HCT116 (cell line): ENCODE measurements around the gene UQCRHL. TPM values are rescaled to one million over a fixed set of nuclear protein-coding genes. Genes with fewer than 3 reads are reported as not detected.

ENCODE experiments used
- ATAC-seq: fragments of 200-7000 bp; cut with Tn5 transposase; 2 replicates; pipeline ENCODE4 v1.9.1; 2020; ENCODE audit warnings: mild to moderate bottlenecking, moderate library complexity
- BruUV-seq: library from RNA; stranded (reverse); fragments of 400-500 nt; replicated peaks from 2 replicates; lab custom pipeline; 2021; lab: Mats Ljungman, UMichigan
- CTCF ChIA-PET: fragments of 300-600 bp; sonication (Branson Sonifier 250); formaldehyde crosslinking; loops from one replicate; lab custom pipeline; 2021; ENCODE audit warnings: antibody characterized with exemption; lab: Charles Lee
- POLR2A ChIA-PET: fragments of 300-600, 350-600 bp; sonication (Branson Sonifier 250); formaldehyde crosslinking; loops from one replicate; lab custom pipeline; 2021; ENCODE audit warnings: antibody characterized with exemption; lab: Charles Lee
- RAD21 ChIA-PET, 2 experiments: fragments of 300-600 bp; sonication (Branson Sonifier 250); formaldehyde crosslinking; loops; one replicate each; lab custom pipeline; 2023; ENCODE audit warnings: low total read pairs in 2 of 2; ENCODE audit not compliant: uncharacterized antibody in 2 of 2, unreplicated experiment in 2 of 2, low non-redundant PET in 1 of 2; lab: Charles Lee
- DNase-seq: peaks from one replicate; pipeline ENCODE4 v3.0.0-alpha.2; 2010; ENCODE audit warnings: low read depth, low spot score
- H2AFZ ChIP-seq: fragments of 200-600 bp; shearing (Covaris generic), sonication (generic); 2 replicates; pipeline ENCODE4 v1.6.1; 2017; ENCODE audit warnings: low read depth, mixed run types, mixed read lengths, antibody characterized with exemption, low read length; ENCODE audit not compliant: poor library complexity, severe bottlenecking
- H3K27ac ChIP-seq: 2 replicates; pipeline ENCODE4 v1.5.1; 2012; ENCODE audit warnings: low read depth, low read length
- H3K27me3 ChIP-seq: fragments of 200-600 bp; sonication (generic); 2 replicates; pipeline ENCODE4 v1.6.1; 2016; ENCODE audit warnings: mixed run types, low read length, mixed read lengths; ENCODE audit not compliant: insufficient read depth
- H3K36me3 ChIP-seq, 2 experiments: fragments of 200-500 bp in 1 of 2; fragments of 200-600 bp in 1 of 2; sonication (Bioruptor generic) in 1 of 2; sonication (generic) in 1 of 2; 2 replicates each; pipeline versions ENCODE4 v1.5.1 to v1.6.1; 2014 to 2016; ENCODE audit warnings: low read length in 2 of 2, inconsistent platforms in 1 of 2, mixed read lengths in 1 of 2, mixed run types in 1 of 2; ENCODE audit not compliant: insufficient read depth in 2 of 2, control insufficient read depth in 1 of 2
- H3K4me1 ChIP-seq, 2 experiments: fragments of 200-600 bp in 1 of 2; sonication (generic) in 1 of 2; 2 replicates each; pipeline versions ENCODE4 v1.5.1 to v1.6.1; 2012 to 2017; ENCODE audit warnings: low read length in 2 of 2, inconsistent platforms in 1 of 2, mild to moderate bottlenecking in 1 of 2, mixed read lengths in 1 of 2, mixed run types in 1 of 2, moderate library complexity in 1 of 2; ENCODE audit not compliant: insufficient read depth in 2 of 2, control insufficient read depth in 1 of 2
- H3K4me2 ChIP-seq: fragments of 200-600 bp; sonication (generic); 2 replicates; pipeline ENCODE4 v1.6.1; 2017; ENCODE audit warnings: mixed run types, low read length, mixed read lengths
- H3K4me3 ChIP-seq, 2 experiments: fragments of 200-600 bp in 1 of 2; sonication (generic) in 1 of 2; replicated peaks in 1 of 2; 2 replicates each; pipeline ENCODE4 v1.5.1; 2011 to 2016; ENCODE audit warnings: low read length in 2 of 2, control low read depth in 1 of 2, low read depth in 1 of 2, mild to moderate bottlenecking in 1 of 2, mixed read lengths in 1 of 2, mixed run types in 1 of 2
- H3K79me2 ChIP-seq: fragments of 200-600 bp; sonication (generic); 2 replicates; pipeline ENCODE4 v1.6.1; 2017; ENCODE audit warnings: mild to moderate bottlenecking, mixed run types, low read length, moderate library complexity, mixed read lengths; ENCODE audit not compliant: insufficient read depth
- H3K9ac ChIP-seq: fragments of 200-600 bp; sonication (generic); 2 replicates; pipeline ENCODE4 v1.6.1; 2016; ENCODE audit warnings: low read length, mixed read lengths
- H3K9me2 ChIP-seq: fragments of 200-600 bp; sonication (generic), shearing (Covaris generic); 2 replicates; pipeline ENCODE4 v1.6.1; 2017; ENCODE audit warnings: mixed run types, mild to moderate bottlenecking, moderate library complexity; ENCODE audit not compliant: insufficient read depth
- H3K9me3 ChIP-seq, 2 experiments: fragments of 200-500 bp in 1 of 2; fragments of 200-600 bp in 1 of 2; sonication (Bioruptor generic) in 1 of 2; sonication (generic) in 1 of 2; 2 replicates each; pipeline ENCODE4 v1.6.1; 2014 to 2017; ENCODE audit warnings: low read length in 2 of 2, mixed read lengths in 2 of 2, inconsistent platforms in 1 of 2, low read depth in 1 of 2, mild to moderate bottlenecking in 1 of 2, mixed run types in 1 of 2, moderate library complexity in 1 of 2; ENCODE audit not compliant: control insufficient read depth in 1 of 2, insufficient read depth in 1 of 2
- H4K20me1 ChIP-seq: fragments of 200-600 bp; sonication (generic), shearing (Covaris generic); 2 replicates; pipeline ENCODE4 v1.6.1; 2017; ENCODE audit warnings: mixed run types, mild to moderate bottlenecking, moderate library complexity; ENCODE audit not compliant: insufficient read depth
- CBX3 ChIP-seq: IDR thresholded peaks from 2 replicates; pipeline ENCODE4 v1.6.1; 2012; ENCODE audit warnings: low read depth
- CEBPB ChIP-seq: IDR thresholded peaks from 2 replicates; pipeline ENCODE4 v1.6.1; 2012; ENCODE audit warnings: low read depth
- EGR1 ChIP-seq: IDR thresholded peaks from 2 replicates; pipeline ENCODE4 v1.6.1; 2012; ENCODE audit warnings: low read depth
- ELF1 ChIP-seq: IDR thresholded peaks from 2 replicates; pipeline ENCODE4 v1.6.1; 2012; ENCODE audit warnings: low read depth, borderline replicate concordance
- EZH2 ChIP-seq: fragments of 200-600 bp; sonication (generic); IDR thresholded peaks from 2 replicates; pipeline ENCODE4 v1.6.1; 2017; ENCODE audit warnings: antibody characterized with exemption, mixed run types
- EZH2phosphoT487 ChIP-seq: fragments of 200-600 bp; IDR thresholded peaks from 2 replicates; pipeline ENCODE4 v1.6.1; 2018; ENCODE audit warnings: antibody characterized with exemption, borderline replicate concordance
- FOSL1 ChIP-seq: IDR thresholded peaks from 2 replicates; pipeline ENCODE4 v1.6.1; 2012; ENCODE audit warnings: low read depth
- JUND ChIP-seq: IDR thresholded peaks from 2 replicates; pipeline ENCODE4 v1.6.1; 2012
- POLR2A ChIP-seq: IDR thresholded peaks from 2 replicates; pipeline ENCODE4 v1.7.0; 2011; ENCODE audit warnings: borderline replicate concordance; ENCODE audit not compliant: insufficient read depth, insufficient read length; ENCODE audit errors: extremely low read depth
- POLR2AphosphoS5 ChIP-seq: IDR thresholded peaks from 2 replicates; pipeline ENCODE4 v1.6.1; 2011; ENCODE audit warnings: mild to moderate bottlenecking, low read depth, low read length, moderate library complexity
- SIN3A ChIP-seq: IDR thresholded peaks from 2 replicates; pipeline ENCODE4 v1.6.1; 2012; ENCODE audit warnings: low read depth
- SP1 ChIP-seq: IDR thresholded peaks from 2 replicates; pipeline ENCODE4 v1.6.1; 2012; ENCODE audit warnings: low read depth
- SRF ChIP-seq: IDR thresholded peaks from 2 replicates; pipeline ENCODE4 v1.6.1; 2012; ENCODE audit warnings: low read depth
- ZFX ChIP-seq: fragments of 450-650 bp; IDR thresholded peaks from 2 replicates; pipeline ENCODE4 v1.6.1; 2017
- intact Hi-C: fragments of 100-400 bp; cut with micrococcal nuclease; formaldehyde crosslinking; loops from 2 replicates; pipeline ENCODE4 v1.10.0; 2022
- total RNA-seq: library from RNA; stranded (reverse); gene quantifications from one replicate; pipeline ENCODE4 v1.2.1, GENCODE V29; 2021; ENCODE audit not compliant: unreplicated experiment
- TF ChIP-seq, protein P1 (sequence below): IDR thresholded peaks from 2 replicates; pipeline ENCODE4 v1.6.1; 2012
- TF ChIP-seq, protein P2 (sequence below): IDR thresholded peaks from 2 replicates; pipeline ENCODE4 v1.6.1; 2011; ENCODE audit warnings: mild to moderate bottlenecking, low read length, moderate library complexity; ENCODE audit not compliant: insufficient replicate concordance; ENCODE audit errors: extremely low read depth

The UQCRHL gene
- total RNA-seq, 1 experiment from 2014 or later, result 2.5 TPM

DNA sequence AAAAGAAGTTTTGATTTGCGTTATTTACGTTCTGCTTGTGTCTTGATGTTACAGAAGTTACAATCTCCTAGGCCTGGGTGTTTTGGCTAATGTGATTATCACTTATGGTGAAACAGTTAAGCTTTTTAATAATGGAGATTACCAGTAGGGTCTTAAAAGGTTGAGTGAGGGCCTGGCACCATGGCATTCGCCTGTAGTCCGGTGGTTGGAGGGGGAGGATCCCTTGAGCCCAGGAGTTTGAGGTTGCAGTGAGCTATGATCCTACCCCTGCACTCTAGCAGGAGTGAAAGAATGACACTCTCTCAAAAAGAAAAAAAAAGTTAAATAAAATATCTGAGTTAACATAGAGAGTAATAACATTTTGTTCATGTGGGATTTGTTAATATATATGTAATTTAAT lies 31.3 kb upstream of the UQCRHL start:
- POLR2A ChIA-PET, result no interaction called here
- Histone ChIP-seq H3K9ac (no peak overlapping the region), H3K4me2 (no peak overlapping the region), H2AFZ (no peak overlapping the region), H3K9me3 (no peaks in the 10 kb centered on the region), H3K27ac (no peak overlapping the region), H3K27me3 (no peaks in the 10 kb centered on the region), H3K36me3 (no peaks in the 10 kb centered on the region), H3K4me3 (no peak overlapping the region), H3K9me2 (no peaks in the 10 kb centered on the region), H3K4me1 (peaks cover 6 to 30% of the 10 kb centered on the region in 2 experiments), H4K20me1 (no peaks in the 10 kb centered on the region), H3K79me2 (no peaks in the 10 kb centered on the region)
- no peak for TF ChIP-seq SP1
- TF ChIP-seq CEBPB, result no peak
- TF ChIP-seq CBX3, result no peak
- TF ChIP-seq EGR1, result no peak
- TF ChIP-seq ELF1, result no peak
- TF ChIP-seq ZFX, result no peak
- no peak for TF ChIP-seq EZH2
- TF ChIP-seq, protein P1, sequence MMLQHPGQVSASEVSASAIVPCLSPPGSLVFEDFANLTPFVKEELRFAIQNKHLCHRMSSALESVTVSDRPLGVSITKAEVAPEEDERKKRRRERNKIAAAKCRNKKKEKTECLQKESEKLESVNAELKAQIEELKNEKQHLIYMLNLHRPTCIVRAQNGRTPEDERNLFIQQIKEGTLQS, result no peak
- no peak for TF ChIP-seq JUND
- TF ChIP-seq EZH2phosphoT487, result no peak
- no peak for TF ChIP-seq POLR2AphosphoS5
- TF ChIP-seq SIN3A, result no peak
- TF ChIP-seq, protein P2, sequence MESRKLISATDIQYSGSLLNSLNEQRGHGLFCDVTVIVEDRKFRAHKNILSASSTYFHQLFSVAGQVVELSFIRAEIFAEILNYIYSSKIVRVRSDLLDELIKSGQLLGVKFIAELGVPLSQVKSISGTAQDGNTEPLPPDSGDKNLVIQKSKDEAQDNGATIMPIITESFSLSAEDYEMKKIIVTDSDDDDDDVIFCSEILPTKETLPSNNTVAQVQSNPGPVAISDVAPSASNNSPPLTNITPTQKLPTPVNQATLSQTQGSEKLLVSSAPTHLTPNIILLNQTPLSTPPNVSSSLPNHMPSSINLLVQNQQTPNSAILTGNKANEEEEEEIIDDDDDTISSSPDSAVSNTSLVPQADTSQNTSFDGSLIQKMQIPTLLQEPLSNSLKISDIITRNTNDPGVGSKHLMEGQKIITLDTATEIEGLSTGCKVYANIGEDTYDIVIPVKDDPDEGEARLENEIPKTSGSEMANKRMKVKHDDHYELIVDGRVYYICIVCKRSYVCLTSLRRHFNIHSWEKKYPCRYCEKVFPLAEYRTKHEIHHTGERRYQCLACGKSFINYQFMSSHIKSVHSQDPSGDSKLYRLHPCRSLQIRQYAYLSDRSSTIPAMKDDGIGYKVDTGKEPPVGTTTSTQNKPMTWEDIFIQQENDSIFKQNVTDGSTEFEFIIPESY, result no peak
- TF ChIP-seq POLR2A, result no peak
- TF ChIP-seq SRF, result no peak
- TF ChIP-seq FOSL1, result no peak
- intact Hi-C loops, result no loop called here
- DNase-seq, result no peak
- RAD21 ChIA-PET, result interaction anchor here in 1 of 2 experiments (0.6 kb wide), 1 partner anchor 14 kb away, joined by 4 read pairs; no protein-coding TSS in a partner anchor
- no TSS peak for BruUV-seq
- no peak for ATAC-seq
- CTCF ChIA-PET, result no interaction called here
